GM12878 (cell line): ENCODE data around the gene ADAM19. TPM values are rescaled to one million over a fixed set of nuclear protein-coding genes. Genes with fewer than 3 reads are reported as not detected.
A peak's percentile ranks its signal among the peaks of the same experiment; 100 is the strongest.

Source experiments
- ATAC-seq: fragments of 200-7000 bp; cut with Tn5 transposase; 3 replicates; pipeline ENCODE4 v1.9.1; 2020; ENCODE audit warnings: mild to moderate bottlenecking, moderate library complexity
- BruUV-seq: library from RNA; stranded (reverse); fragments of 400-500 nt; replicated peaks from 2 replicates; lab custom pipeline; 2021; lab: Mats Ljungman, UMichigan
- CTCF ChIA-PET: fragments of 300-600 bp; sonication (Branson Sonifier 250); formaldehyde crosslinking; extraction: SDS; loops from one replicate; lab custom pipeline; 2021; ENCODE audit warnings: inconsistent platforms; lab: Yijun Ruan, JAX
- POLR2A ChIA-PET: fragments of 350-600 bp; formaldehyde crosslinking; extraction: SDS; loops from one replicate; lab custom pipeline; 2021; ENCODE audit warnings: inconsistent platforms; lab: Charles Lee
- RAD21 ChIA-PET: fragments of 300-600 bp; sonication (Branson Sonifier 250); formaldehyde crosslinking; loops from one replicate; lab custom pipeline; 2023; ENCODE audit warnings: antibody characterized with exemption; ENCODE audit not compliant: unreplicated experiment; lab: Charles Lee
- SMC1A ChIA-PET: fragments of 300-600 bp; sonication (Branson Sonifier 250); formaldehyde crosslinking; loops from one replicate; lab custom pipeline; 2023; ENCODE audit not compliant: unreplicated experiment, uncharacterized antibody; lab: Charles Lee
- DNase-seq: peaks from one replicate; pipeline ENCODE4 v3.0.0-alpha.2; 2011; ENCODE audit warnings: low read depth, low spot score
- FAIRE-seq: peaks from 3 replicates; lab custom pipeline; 2011; peaks lifted over from hg19 to GRCh38; lab: Jason Lieb, UNC
- H2AFZ ChIP-seq: 2 replicates; pipeline ENCODE4 v1.6.0; 2011; ENCODE audit warnings: low read depth, low read length, control low read depth; ENCODE audit not compliant: control insufficient read depth
- H3K27ac ChIP-seq: 2 replicates; pipeline ENCODE4 v1.5.1; 2011; ENCODE audit warnings: control low read depth; ENCODE audit not compliant: control insufficient read depth, insufficient read depth
- H3K27me3 ChIP-seq, 2 experiments: replicated peaks in 1 of 2; 2 replicates each; pipeline versions ENCODE4 v1.6.0 to v1.6.1; 2011; ENCODE audit warnings: low read length in 1 of 2; ENCODE audit not compliant: control insufficient read depth in 2 of 2, insufficient read depth in 2 of 2
- H3K36me3 ChIP-seq, 2 experiments: 2 replicates each; pipeline ENCODE4 v1.5.1; 2011; ENCODE audit warnings: low read length in 1 of 2; ENCODE audit not compliant: control insufficient read depth in 2 of 2, insufficient read depth in 2 of 2
- H3K4me1 ChIP-seq: 2 replicates; pipeline ENCODE4 v1.6.1; 2011; ENCODE audit warnings: mild to moderate bottlenecking, low read length, moderate library complexity, mixed read lengths; ENCODE audit not compliant: control insufficient read depth, insufficient read depth
- H3K4me2 ChIP-seq: 2 replicates; pipeline ENCODE4 v1.6.0; 2011; ENCODE audit warnings: control low read depth; ENCODE audit not compliant: control insufficient read depth, insufficient read depth
- H3K4me3 ChIP-seq: fragments of 200-600 bp; sonication (generic); 2 replicates; pipeline ENCODE4 v1.5.1; 2016
- H3K79me2 ChIP-seq: 2 replicates; pipeline ENCODE4 v1.6.0; 2011; ENCODE audit warnings: low read length; ENCODE audit not compliant: control insufficient read depth, insufficient read depth
- H3K9ac ChIP-seq: 2 replicates; pipeline ENCODE4 v1.8.0; 2011; ENCODE audit warnings: low read length, control low read depth, mixed read lengths; ENCODE audit not compliant: control insufficient read depth, insufficient read depth
- H3K9me3 ChIP-seq: replicated peaks from 3 replicates; pipeline ENCODE4 v1.5.1; 2011; ENCODE audit warnings: mild to moderate bottlenecking, low read length; ENCODE audit not compliant: control insufficient read depth, insufficient read depth
- H4K20me1 ChIP-seq: 2 replicates; pipeline ENCODE4 v1.6.0; 2011; ENCODE audit not compliant: control insufficient read depth, insufficient read depth
- CEBPB ChIP-seq, 2 experiments: fragments of 150-350 bp in 1 of 2; IDR thresholded peaks; 2 replicates each; pipeline ENCODE4 v1.6.1; 2012 to 2014; ENCODE audit warnings: low read depth in 2 of 2, low read length in 2 of 2, borderline replicate concordance in 1 of 2, inconsistent platforms in 1 of 2
- EED ChIP-seq: sonication (generic); IDR thresholded peaks from 2 replicates; pipeline ENCODE4 v1.6.1; 2016; ENCODE audit warnings: antibody characterized with exemption, low read depth
- HDAC2 ChIP-seq: fragments of 200-600 bp; sonication (generic); IDR thresholded peaks from 2 replicates; pipeline ENCODE4 v1.6.1; 2017
- IRF4 ChIP-seq: IDR thresholded peaks from 2 replicates; pipeline ENCODE4 v1.6.1; 2011; ENCODE audit warnings: low read depth, low read length
- LARP7 ChIP-seq: fragments of 450-650 bp; IDR thresholded peaks from 2 replicates; pipeline ENCODE4 v1.6.1; 2017; ENCODE audit warnings: mild to moderate bottlenecking
- MTA2 ChIP-seq: fragments of 450-650 bp; IDR thresholded peaks from 2 replicates; pipeline ENCODE4 v1.6.1; 2016; ENCODE audit warnings: low read depth, mild to moderate bottlenecking, moderate library complexity
- PAX5 ChIP-seq: IDR thresholded peaks from 2 replicates; pipeline ENCODE4 v1.6.1; 2011; ENCODE audit warnings: low read depth, low read length, borderline replicate concordance
- PAX8 ChIP-seq: fragments of 450-650 bp; IDR thresholded peaks from 2 replicates; pipeline ENCODE4 v1.6.1; 2017; ENCODE audit warnings: mild to moderate bottlenecking, moderate library complexity
- POLR2A ChIP-seq: IDR thresholded peaks from 2 replicates; pipeline ENCODE4 v1.6.1; 2011; ENCODE audit warnings: low read depth, mild to moderate bottlenecking, low read length
- POLR2AphosphoS5 ChIP-seq: IDR thresholded peaks from 2 replicates; pipeline ENCODE4 v1.6.1; 2011; ENCODE audit warnings: mild to moderate bottlenecking, low read length, inconsistent platforms
- SPI1 ChIP-seq: IDR thresholded peaks from 2 replicates; pipeline ENCODE4 v1.6.1; 2011; ENCODE audit warnings: low read depth, mild to moderate bottlenecking, low read length, moderate library complexity, borderline replicate concordance; ENCODE audit not compliant: insufficient read depth
- SREBF1 ChIP-seq: IDR thresholded peaks from 2 replicates; pipeline ENCODE4 v1.6.1; 2012; ENCODE audit warnings: mild to moderate bottlenecking, low read length
- TCF12 ChIP-seq: IDR thresholded peaks from 2 replicates; pipeline ENCODE4 v1.6.1; 2011; ENCODE audit warnings: low read depth, mild to moderate bottlenecking, low read length
- TCF3 ChIP-seq: IDR thresholded peaks from 2 replicates; pipeline ENCODE4 v1.6.1; 2012; ENCODE audit warnings: low read depth, mild to moderate bottlenecking, low read length, borderline replicate concordance; ENCODE audit not compliant: insufficient read depth
- USF2 ChIP-seq: IDR thresholded peaks from 2 replicates; pipeline ENCODE4 v1.6.1; 2011; ENCODE audit warnings: low read depth, low read length, improper control_type of control experiment, borderline replicate concordance
- ZBED1 ChIP-seq: IDR thresholded peaks from 2 replicates; pipeline ENCODE4 v1.6.1; 2016; ENCODE audit warnings: borderline replicate concordance
- WGBS: methylation state at CpG from one replicate; pipeline ENCODE4 v1.1.6; 2016; ENCODE audit warnings: low lambda C conversion rate; ENCODE audit not compliant: insufficient replicate concordance, insufficient coverage; ENCODE audit errors: missing lambda C conversion rate; 5-methylcytosine and 5-hydroxymethylcytosine counted together
- in situ Hi-C: fragments of 300-500 bp; cut with MboI; formaldehyde crosslinking; loops from 9 replicates; pipeline ENCODE4 v1.14.3; 2018; ENCODE audit warnings: mixed read lengths
- intact Hi-C: fragments of 100-400 bp; cut with micrococcal nuclease; formaldehyde crosslinking; loops from one replicate; pipeline ENCODE4 v1.14.2; 2022; ENCODE audit not compliant: unreplicated experiment
- polyA plus RNA-seq, 11 experiments: library from polyadenylated mRNA; depleted of rRNA in 4 of 11; unstranded in 6 of 11; stranded (reverse) in 5 of 11; fragments of >200 nt; fragmentation: Nextera tagmentation in 4 of 11; fragmentation: Illumina TruSeq in 1 of 11; extraction: Ambion mirVana in 4 of 11; extraction: Trizol in 1 of 11; gene quantifications; 1 replicate in 1 of 11; 2 replicates in 10 of 11; pipeline versions ENCODE4 v1.2.1 to v1.2.3, GENCODE V29; 2011 to 2016; ENCODE audit warnings: inconsistent platforms in 2 of 11, missing spikeins in 2 of 11, low read depth in 1 of 11
- total RNA-seq, 4 experiments: library from RNA; depleted of rRNA in 3 of 4; stranded (reverse); fragments of >200 nt in 3 of 4; fragmentation: Illumina TruSeq in 1 of 4; extraction: Trizol in 1 of 4; gene quantifications; 2 replicates each; pipeline versions ENCODE4 v1.2.1 to v1.2.3, GENCODE V29; 2013 to 2021
- TF ChIP-seq, protein P1 (sequence below): fragments of 450-650 bp; IDR thresholded peaks from 2 replicates; pipeline ENCODE4 v1.6.1; 2018; ENCODE audit warnings: borderline replicate concordance, mild to moderate bottlenecking; ENCODE audit not compliant: partially characterized antibody
- TF ChIP-seq, protein P2 (sequence below): fragments of 450-650 bp; IDR thresholded peaks from 2 replicates; pipeline ENCODE4 v1.6.1; 2014; ENCODE audit warnings: mild to moderate bottlenecking

Gene ADAM19
- total and polyA plus RNA-seq, 10 of the 15 experiments (the other 5 are each of a cell fraction or from before 2014, with no cell fraction given), result 16.0 to 92.8 (median 44.7) TPM

GRCh38 chr5:157485811-157486210, 89.8 kb downstream of the ADAM19 start:
- ChIA-PET SMC1A (interaction anchor here (0.6 to 1.8 kb wide), 8 partner anchors 14 to 233 kb away, joined by 3 to 5 read pairs (median 4); partner anchors contain the start of gene ADAM19), RAD21 (interaction anchor here (0.7 to 2.5 kb wide), 3 partner anchors 12 to 256 kb away, joined by 3 to 6 read pairs (median 3); no protein-coding TSS in a partner anchor), POLR2A (interaction anchor here (0.6 kb wide), 1 partner anchor 105 kb away, joined by 5 read pairs; no protein-coding TSS in a partner anchor)
- no peak for DNase-seq
- BruUV-seq, result no TSS peak
- in situ Hi-C loops, result no loop called here
- 54% methylated on average over 3 of the region's 3 CpGs for WGBS
- H3K4me1 ChIP-seq, result peaks cover 29% of the 10 kb centered on the region
- no peak overlapping the region for H3K4me2 ChIP-seq
- peak overlapping the region; percentile 24 for H3K27ac ChIP-seq
- peak; percentile 25 for ATAC-seq
- H4K20me1 ChIP-seq, result no peaks in the 10 kb centered on the region
- no peak overlapping the region; the same call in 1 of the 2 replicates for H3K9ac ChIP-seq
- no peaks in the 10 kb centered on the region for H3K79me2 ChIP-seq
- TF ChIP-seq PAX8 (no peak), TCF12 (0 out of 2 replicates have a peak, but pooled peaks have one; percentile 58), POLR2AphosphoS5 (0 out of 2 replicates have a peak, but pooled peaks have one; percentile 13), ZBED1 (no peak), SREBF1 (no peak), SPI1 (peak; percentile 72), USF2 (no peak), IRF4 (no peak), HDAC2 (no peak), LARP7 (no peak), EED (peak; percentile 69), MTA2 (no peak), PAX5 (no peak), POLR2A (peak; percentile 20; the same call in 1 of the 2 replicates), CEBPB (IDR thresholded peaks at IDR 0.05; ENCODE audit: borderline replicate concordance in 1 of 2, low read depth in 2 of 2, low read length in 2 of 2) (no peak), TCF3 (peak; percentile 28; the same call in 1 of the 2 replicates)
- TF ChIP-seq, protein P1, sequence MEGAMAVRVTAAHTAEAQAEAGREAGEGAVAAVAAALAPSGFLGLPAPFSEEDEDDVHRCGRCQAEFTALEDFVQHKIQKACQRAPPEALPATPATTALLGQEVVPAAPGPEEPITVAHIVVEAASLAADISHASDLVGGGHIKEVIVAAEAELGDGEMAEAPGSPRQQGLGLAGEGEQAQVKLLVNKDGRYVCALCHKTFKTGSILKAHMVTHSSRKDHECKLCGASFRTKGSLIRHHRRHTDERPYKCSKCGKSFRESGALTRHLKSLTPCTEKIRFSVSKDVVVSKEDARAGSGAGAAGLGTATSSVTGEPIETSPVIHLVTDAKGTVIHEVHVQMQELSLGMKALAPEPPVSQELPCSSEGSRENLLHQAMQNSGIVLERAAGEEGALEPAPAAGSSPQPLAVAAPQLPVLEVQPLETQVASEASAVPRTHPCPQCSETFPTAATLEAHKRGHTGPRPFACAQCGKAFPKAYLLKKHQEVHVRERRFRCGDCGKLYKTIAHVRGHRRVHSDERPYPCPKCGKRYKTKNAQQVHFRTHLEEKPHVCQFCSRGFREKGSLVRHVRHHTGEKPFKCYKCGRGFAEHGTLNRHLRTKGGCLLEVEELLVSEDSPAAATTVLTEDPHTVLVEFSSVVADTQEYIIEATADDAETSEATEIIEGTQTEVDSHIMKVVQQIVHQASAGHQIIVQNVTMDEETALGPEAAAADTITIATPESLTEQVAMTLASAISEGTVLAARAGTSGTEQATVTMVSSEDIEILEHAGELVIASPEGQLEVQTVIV, result no peak
- TF ChIP-seq, protein P2, sequence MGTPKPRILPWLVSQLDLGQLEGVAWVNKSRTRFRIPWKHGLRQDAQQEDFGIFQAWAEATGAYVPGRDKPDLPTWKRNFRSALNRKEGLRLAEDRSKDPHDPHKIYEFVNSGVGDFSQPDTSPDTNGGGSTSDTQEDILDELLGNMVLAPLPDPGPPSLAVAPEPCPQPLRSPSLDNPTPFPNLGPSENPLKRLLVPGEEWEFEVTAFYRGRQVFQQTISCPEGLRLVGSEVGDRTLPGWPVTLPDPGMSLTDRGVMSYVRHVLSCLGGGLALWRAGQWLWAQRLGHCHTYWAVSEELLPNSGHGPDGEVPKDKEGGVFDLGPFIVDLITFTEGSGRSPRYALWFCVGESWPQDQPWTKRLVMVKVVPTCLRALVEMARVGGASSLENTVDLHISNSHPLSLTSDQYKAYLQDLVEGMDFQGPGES, result no peak
- TF ChIP-seq, all 136 proteins: peak for 6
- Histone ChIP-seq H3K27me3 (no peaks in the 10 kb centered on the region), H2AFZ (no peak overlapping the region), H3K9me3 (no peaks in the 10 kb centered on the region), H3K36me3 (peaks cover 12 to 29% of the 10 kb centered on the region in 2 experiments; a peak in 3 of 4 replicates), H3K4me3 (no peak overlapping the region)
- no peak for FAIRE-seq
- intact Hi-C loops, result no loop called here
- CTCF ChIA-PET, result interaction anchor here (1.7 to 2.5 kb wide), 6 partner anchors 9 to 258 kb away, joined by 4 to 17 read pairs (median 10); partner anchors contain the start of gene LSM11
